Endothelial cell of umbilical vein (primary cell): ENCODE results near the gene NSFL1C. TPM values are rescaled to one million over a fixed set of nuclear protein-coding genes. Genes with fewer than 3 reads are reported as not detected.

Experiments used
- BruUV-seq: library from RNA; stranded (reverse); fragments of 400-500 nt; replicated peaks from 2 replicates; lab custom pipeline; 2021; lab: Mats Ljungman, UMichigan
- CTCF ChIA-PET: fragments of 300-600, 350-600 bp; sonication (Branson Sonifier 250); formaldehyde crosslinking; loops from one replicate; lab custom pipeline; 2021; ENCODE audit warnings: antibody characterized with exemption, inconsistent platforms; lab: Charles Lee
- POLR2A ChIA-PET: fragments of 300-600, 350-600 bp; sonication (Branson Sonifier 250); formaldehyde crosslinking; loops from one replicate; lab custom pipeline; 2021; ENCODE audit warnings: antibody characterized with exemption, inconsistent platforms; lab: Charles Lee
- DNase-seq: peaks from one replicate; pipeline ENCODE4 v3.0.0-alpha.2; 2011; ENCODE audit warnings: low read depth, low spot score
- FAIRE-seq: peaks from 2 replicates; lab custom pipeline; 2011; peaks lifted over from hg19 to GRCh38; lab: Jason Lieb, UNC
- H2AFZ ChIP-seq: 2 replicates; pipeline ENCODE4 v1.6.0; 2012; ENCODE audit warnings: low read depth, low read length, control low read depth, inconsistent platforms
- H3K27ac ChIP-seq: 2 replicates; pipeline ENCODE4 v1.5.1; 2011; ENCODE audit warnings: low read depth, mild to moderate bottlenecking, control low read depth, low read length, moderate library complexity; ENCODE audit not compliant: insufficient read depth
- H3K27me3 ChIP-seq, 2 experiments: 2 replicates each; pipeline versions ENCODE4 v1.6.0 to v1.6.1; 2011; ENCODE audit warnings: low read length in 2 of 2, mixed read lengths in 1 of 2; ENCODE audit not compliant: control insufficient read depth in 2 of 2, insufficient read depth in 2 of 2
- H3K36me3 ChIP-seq, 2 experiments: 2 replicates in 1 of 2; 3 replicates in 1 of 2; pipeline ENCODE4 v1.5.1; 2011; ENCODE audit warnings: low read length in 2 of 2, mild to moderate bottlenecking in 1 of 2, moderate library complexity in 1 of 2; ENCODE audit not compliant: control insufficient read depth in 2 of 2, insufficient read depth in 2 of 2; ENCODE audit errors: extremely low read depth in 1 of 2
- H3K4me1 ChIP-seq: 3 replicates; pipeline ENCODE4 v1.5.1; 2011; ENCODE audit warnings: mild to moderate bottlenecking, low read length; ENCODE audit not compliant: control insufficient read depth, insufficient read depth; ENCODE audit errors: extremely low read depth
- H3K4me2 ChIP-seq: 2 replicates; pipeline ENCODE4 v1.6.1; 2011; ENCODE audit warnings: low read length, control low read depth, mixed read lengths; ENCODE audit not compliant: insufficient read depth
- H3K4me3 ChIP-seq, 3 experiments: fragments of 200-600 bp in 1 of 3; sonication (generic), shearing (Covaris generic) in 1 of 3; replicated peaks in 1 of 3; 2 replicates each; pipeline ENCODE4 v1.5.1; 2011 to 2016; ENCODE audit warnings: control low read depth in 3 of 3, low read length in 3 of 3, mild to moderate bottlenecking in 2 of 3, inconsistent platforms in 1 of 3, low read depth in 1 of 3, moderate library complexity in 1 of 3; ENCODE audit not compliant: insufficient read depth in 1 of 3
- H3K79me2 ChIP-seq: 2 replicates; pipeline ENCODE4 v1.6.0; 2012; ENCODE audit warnings: low read length, inconsistent platforms; ENCODE audit not compliant: control insufficient read depth, insufficient read depth
- H3K9ac ChIP-seq: replicated peaks from 2 replicates; pipeline ENCODE3; 2011; ENCODE audit warnings: low read length, control low read depth; ENCODE audit not compliant: insufficient read depth; ENCODE audit errors: extremely low read depth
- H3K9me1 ChIP-seq: replicated peaks from 3 replicates; pipeline ENCODE4 v1.6.0; 2011; ENCODE audit warnings: mild to moderate bottlenecking, low read length; ENCODE audit not compliant: control insufficient read depth, insufficient read depth; ENCODE audit errors: extremely low read depth
- H3K9me3 ChIP-seq: replicated peaks from 2 replicates; pipeline ENCODE4 v1.5.1; 2012; ENCODE audit warnings: low read length, inconsistent platforms; ENCODE audit not compliant: control insufficient read depth, insufficient read depth
- H4K20me1 ChIP-seq: replicated peaks from 2 replicates; pipeline ENCODE3; 2011; ENCODE audit warnings: mild to moderate bottlenecking, low read length; ENCODE audit not compliant: control insufficient read depth, insufficient read depth; ENCODE audit errors: extremely low read depth
- EZH2 ChIP-seq: IDR thresholded peaks from 2 replicates; pipeline ENCODE4 v1.6.1; 2012; ENCODE audit warnings: borderline replicate concordance, low read depth, mild to moderate bottlenecking, moderate library complexity, low read length, inconsistent platforms; ENCODE audit not compliant: severe bottlenecking
- FOS ChIP-seq: IDR thresholded peaks from 2 replicates; pipeline ENCODE4 v1.6.1; 2011; ENCODE audit warnings: mild to moderate bottlenecking, low read length, moderate library complexity, borderline replicate concordance; ENCODE audit not compliant: insufficient read depth
- GATA2 ChIP-seq: IDR thresholded peaks from 2 replicates; pipeline ENCODE4 v1.7.0; 2011; ENCODE audit warnings: low read depth, mild to moderate bottlenecking, moderate library complexity, mixed read lengths, low read length; ENCODE audit not compliant: insufficient read length, insufficient read depth
- JUN ChIP-seq: IDR thresholded peaks from 2 replicates; pipeline ENCODE4 v1.6.1; 2011; ENCODE audit warnings: borderline replicate concordance, low read depth; ENCODE audit not compliant: insufficient read length, insufficient read depth
- MYC ChIP-seq: IDR thresholded peaks from one replicate; pipeline ENCODE4 v1.6.1; 2011; ENCODE audit warnings: mild to moderate bottlenecking, low read depth, low read length
- POLR2A ChIP-seq: IDR thresholded peaks from 2 replicates; pipeline ENCODE4 v1.6.1; 2012; ENCODE audit warnings: low read depth, mild to moderate bottlenecking, control low read depth, low read length
- POLR2AphosphoS5 ChIP-seq: IDR thresholded peaks from 2 replicates; pipeline ENCODE4 v1.6.1; 2012; ENCODE audit warnings: low read depth, mild to moderate bottlenecking, control low read depth, low read length, moderate library complexity; ENCODE audit not compliant: insufficient read depth
- dilution Hi-C: fragments of 300-500 bp; cut with MboI; formaldehyde crosslinking; loops from one replicate; pipeline ENCODE4 v1.15.0; 2019; ENCODE audit warnings: low sequenced_read_pairs; ENCODE audit not compliant: extremely low pct_ligation_motif_present
- intact Hi-C: fragments of 100-400 bp; cut with micrococcal nuclease; formaldehyde crosslinking; loops from one replicate; pipeline ENCODE4 v1.10.0; 2022
- polyA plus RNA-seq, 4 experiments: library from polyadenylated mRNA; depleted of rRNA in 3 of 4; stranded (reverse) in 3 of 4; unstranded in 1 of 4; fragments of >200 nt; gene quantifications; 2 replicates each; pipeline versions ENCODE4 v1.2.1 to v1.2.3, GENCODE V29; 2011 to 2012; ENCODE audit warnings: missing spikeins in 1 of 4
- total RNA-seq: library from RNA; stranded (reverse); gene quantifications from 2 replicates; pipeline ENCODE4 v1.2.3, GENCODE V29; 2021
- TF ChIP-seq, protein P1 (sequence below): IDR thresholded peaks from 2 replicates; pipeline ENCODE4 v1.6.1; 2011; ENCODE audit not compliant: insufficient read depth, insufficient read length
- TF ChIP-seq, protein P2 (sequence below), 2 donors: IDR thresholded peaks; 1 replicate in 1 of 2; 2 replicates in 1 of 2; pipeline ENCODE4 v1.5.1; 2011; ENCODE audit warnings: low read length in 2 of 2, mild to moderate bottlenecking in 2 of 2, moderate library complexity in 2 of 2, control low read depth in 1 of 2, inconsistent platforms in 1 of 2, low read depth in 1 of 2; ENCODE audit not compliant: insufficient read depth in 1 of 2; ENCODE audit errors: extremely low read depth in 1 of 2

NSFL1C gene
- total and polyA plus RNA-seq, 2 donors (not counting 3 experiments of a cell fraction or from before 2014, with no cell fraction given) = 27.3 to 95.7 TPM

DNA sequence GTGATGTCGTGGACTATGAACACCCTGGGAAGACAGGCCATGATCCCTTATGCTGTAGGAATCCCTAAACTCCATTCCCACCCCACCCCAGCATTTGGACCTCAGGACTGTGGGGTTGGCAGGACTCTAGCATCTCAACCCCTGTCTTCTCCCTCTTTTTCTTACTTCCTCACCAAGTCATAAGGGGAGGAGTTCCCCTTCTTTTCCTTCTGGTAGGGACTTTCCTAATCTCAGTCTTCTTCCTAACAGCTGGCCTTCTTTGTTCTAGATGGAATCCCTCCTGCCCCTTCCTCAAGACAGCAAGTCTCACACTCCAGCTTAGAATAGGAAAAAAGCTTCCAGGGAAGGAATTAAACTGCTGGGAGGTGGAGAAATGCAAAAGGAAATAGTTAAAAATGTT, 26.9 kb upstream of the NSFL1C start:
- Histone ChIP-seq H3K79me2 (no peaks in the 10 kb centered on the region), H3K9ac (no peak overlapping the region), H3K27me3 (peaks cover 0 to 2% of the 10 kb centered on the region in 2 experiments), H3K9me1 (no peaks in the 10 kb centered on the region), H3K9me3 (no peaks in the 10 kb centered on the region), H4K20me1 (no peaks in the 10 kb centered on the region), H2AFZ (no peak overlapping the region), H3K36me3 (no peaks in the 10 kb centered on the region), H3K4me1 (peaks cover 31% of the 10 kb centered on the region), H3K27ac (no peak overlapping the region), H3K4me2 (no peak overlapping the region), H3K4me3 (no peak overlapping the region)
- CTCF ChIA-PET = interaction anchor here (2.9 kb wide), 1 partner anchor 10 kb away, joined by 26 read pairs; no protein-coding TSS in a partner anchor
- intact Hi-C loops = loop anchor here (10.0 kb wide), 1 partner anchor 659 kb away; the partner anchor contains the start of gene FAM110A
- dilution Hi-C loops = no loop called here
- no TSS peak for BruUV-seq
- FAIRE-seq (no peak), DNase-seq (no peak)
- TF ChIP-seq, protein P1, sequence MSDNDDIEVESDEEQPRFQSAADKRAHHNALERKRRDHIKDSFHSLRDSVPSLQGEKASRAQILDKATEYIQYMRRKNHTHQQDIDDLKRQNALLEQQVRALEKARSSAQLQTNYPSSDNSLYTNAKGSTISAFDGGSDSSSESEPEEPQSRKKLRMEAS = no peak
- no peak for TF ChIP-seq EZH2
- no peak for TF ChIP-seq GATA2
- no peak for TF ChIP-seq POLR2AphosphoS5
- TF ChIP-seq JUN = no peak
- TF ChIP-seq FOS = no peak
- no peak for TF ChIP-seq MYC
- TF ChIP-seq, protein P2, sequence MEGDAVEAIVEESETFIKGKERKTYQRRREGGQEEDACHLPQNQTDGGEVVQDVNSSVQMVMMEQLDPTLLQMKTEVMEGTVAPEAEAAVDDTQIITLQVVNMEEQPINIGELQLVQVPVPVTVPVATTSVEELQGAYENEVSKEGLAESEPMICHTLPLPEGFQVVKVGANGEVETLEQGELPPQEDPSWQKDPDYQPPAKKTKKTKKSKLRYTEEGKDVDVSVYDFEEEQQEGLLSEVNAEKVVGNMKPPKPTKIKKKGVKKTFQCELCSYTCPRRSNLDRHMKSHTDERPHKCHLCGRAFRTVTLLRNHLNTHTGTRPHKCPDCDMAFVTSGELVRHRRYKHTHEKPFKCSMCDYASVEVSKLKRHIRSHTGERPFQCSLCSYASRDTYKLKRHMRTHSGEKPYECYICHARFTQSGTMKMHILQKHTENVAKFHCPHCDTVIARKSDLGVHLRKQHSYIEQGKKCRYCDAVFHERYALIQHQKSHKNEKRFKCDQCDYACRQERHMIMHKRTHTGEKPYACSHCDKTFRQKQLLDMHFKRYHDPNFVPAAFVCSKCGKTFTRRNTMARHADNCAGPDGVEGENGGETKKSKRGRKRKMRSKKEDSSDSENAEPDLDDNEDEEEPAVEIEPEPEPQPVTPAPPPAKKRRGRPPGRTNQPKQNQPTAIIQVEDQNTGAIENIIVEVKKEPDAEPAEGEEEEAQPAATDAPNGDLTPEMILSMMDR (IDR thresholded peaks at IDR 0.05; ENCODE audit: extremely low read depth in 1 of 2, insufficient read depth in 1 of 2, low read depth in 1 of 2, low read length in 2 of 2) = no peak
- no peak for TF ChIP-seq POLR2A
- POLR2A ChIA-PET = no interaction called here
